NOMO-1 treated with DMSO at 0.1 percent for 48 hours (cell line): Measurements from ENCODE around the gene PAX2.

ENCODE experiments used
- DNase-seq: peaks from one replicate; lab custom pipeline; 2025; ENCODE audit not compliant: unreplicated experiment; lab: John Stamatoyannopoulos, UW

Gene PAX2

DNA sequence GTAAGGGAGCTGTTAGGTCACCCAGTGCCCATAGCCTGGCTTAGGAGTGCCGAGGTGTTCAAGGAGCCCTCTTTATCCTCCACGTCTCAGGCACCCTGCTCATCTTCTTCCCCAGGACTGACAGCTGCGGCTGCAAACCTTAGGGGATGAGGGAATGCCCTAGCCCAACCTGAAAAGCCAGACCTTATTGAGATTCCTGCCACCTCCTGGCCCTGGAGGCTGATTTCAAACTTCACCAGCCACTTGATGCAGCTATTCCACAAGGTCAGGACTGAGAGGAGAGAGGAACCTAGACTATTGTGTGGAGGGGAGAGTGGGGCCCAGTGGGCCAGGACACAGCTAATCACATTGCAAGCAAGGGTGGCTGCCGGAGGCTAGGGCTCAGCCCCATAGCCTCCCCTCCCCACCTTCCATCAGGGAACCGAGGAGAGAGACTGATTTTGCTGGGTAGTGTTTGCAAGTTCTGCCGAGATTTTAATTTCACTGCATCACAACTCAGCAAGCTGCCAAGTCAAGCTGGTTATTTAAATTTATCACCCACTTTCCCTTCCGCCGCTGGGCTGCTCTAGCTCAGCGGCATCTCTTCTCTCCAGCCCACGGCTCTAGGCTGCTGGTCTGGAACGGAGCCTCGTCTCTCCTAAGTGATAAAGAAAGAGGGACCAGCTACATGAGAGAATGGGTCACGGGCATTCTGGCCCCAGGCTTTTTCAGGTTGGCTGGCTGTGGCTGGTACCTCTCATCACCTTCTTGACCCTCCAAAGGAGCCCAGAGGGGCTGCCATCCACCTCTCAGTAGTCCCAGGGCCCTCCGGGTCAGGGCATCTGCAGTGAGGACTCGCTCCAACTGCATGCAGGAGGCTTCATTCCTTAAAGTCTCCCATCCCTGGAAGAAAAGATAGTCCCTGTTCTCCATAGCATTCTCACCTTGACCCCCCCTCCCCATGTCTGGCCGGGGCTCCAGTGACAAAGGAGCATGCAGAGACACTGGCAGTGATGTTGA is 66.7 kb downstream of the PAX2 start:
- no peak for DNase-seq

DNA sequence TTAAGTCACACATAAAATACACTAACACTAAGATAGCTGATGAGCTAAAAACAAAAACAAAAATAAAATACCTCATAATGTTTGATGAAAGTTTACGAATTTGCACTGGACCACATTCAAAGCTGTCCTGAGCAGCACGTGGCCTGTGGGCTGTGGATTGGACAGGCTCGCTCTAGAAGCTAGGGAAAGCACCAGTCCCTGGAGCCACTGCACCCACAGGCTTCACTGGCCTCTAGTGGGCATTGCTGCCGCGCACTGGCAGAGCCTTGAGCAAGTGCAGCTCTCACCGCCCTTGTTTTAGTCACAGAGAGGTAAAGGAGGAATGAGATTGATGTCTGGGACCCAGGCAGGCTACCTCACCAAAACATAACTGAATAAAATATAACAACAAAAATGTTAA is 67.6 kb downstream of the PAX2 start:
- DNase-seq = no peak

DNA sequence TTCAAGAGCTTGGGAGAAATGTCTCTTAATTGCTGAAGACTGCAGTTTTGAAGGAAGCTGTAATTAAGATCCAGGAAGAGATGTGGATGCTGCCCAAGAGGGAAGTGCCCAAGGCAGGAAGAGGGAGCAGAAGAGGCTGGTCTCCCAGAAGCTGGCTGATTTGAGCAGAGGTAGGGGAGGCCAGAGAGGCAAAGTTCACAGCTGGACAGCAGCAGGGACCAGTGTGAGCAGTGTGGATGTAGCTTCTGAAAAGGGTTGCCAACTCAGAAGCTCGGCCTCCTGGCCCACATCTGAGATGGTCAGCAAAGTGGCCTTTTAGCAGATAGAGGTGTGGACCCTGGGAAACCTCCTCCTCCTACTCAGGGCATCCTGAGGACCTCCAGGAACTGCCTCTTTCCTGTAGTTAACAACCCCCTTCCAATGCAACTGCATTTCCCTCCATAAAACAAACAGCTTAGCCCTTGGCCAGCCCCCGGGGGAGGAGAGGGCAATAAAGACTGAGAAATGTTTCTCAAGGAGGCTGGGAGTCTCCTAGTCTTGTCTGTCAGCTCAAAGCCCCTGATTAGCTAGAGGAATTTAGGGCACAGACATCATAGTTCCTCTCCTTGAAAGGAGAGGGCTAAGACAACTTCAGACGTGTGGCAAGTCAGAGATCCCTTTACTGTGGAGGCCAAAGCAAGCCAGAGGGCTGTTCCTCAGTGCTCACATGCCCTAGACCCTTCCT is 69.5 kb downstream of the PAX2 start:
- no peak for DNase-seq

DNA sequence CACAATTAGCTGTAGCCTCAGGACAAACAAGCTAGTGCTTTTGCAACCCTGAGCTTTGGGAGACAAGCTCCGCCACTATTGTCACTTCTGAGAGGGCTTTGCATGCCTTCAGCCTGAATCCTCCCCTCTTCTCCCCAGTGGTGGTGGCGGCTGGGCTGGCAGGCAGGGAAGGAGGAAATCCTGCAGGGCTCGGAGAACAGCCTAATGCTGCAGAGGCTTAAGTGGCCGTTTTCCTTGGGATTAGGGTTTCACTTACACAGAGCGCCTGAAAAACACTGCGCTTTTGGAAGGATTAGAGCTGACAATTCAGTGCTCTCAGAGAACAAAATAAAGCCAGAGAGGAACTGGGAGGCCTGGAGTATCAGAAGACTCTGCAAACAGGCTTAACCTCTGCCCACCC is 71.3 kb downstream of the PAX2 start:
- DNase-seq = no peak

DNA sequence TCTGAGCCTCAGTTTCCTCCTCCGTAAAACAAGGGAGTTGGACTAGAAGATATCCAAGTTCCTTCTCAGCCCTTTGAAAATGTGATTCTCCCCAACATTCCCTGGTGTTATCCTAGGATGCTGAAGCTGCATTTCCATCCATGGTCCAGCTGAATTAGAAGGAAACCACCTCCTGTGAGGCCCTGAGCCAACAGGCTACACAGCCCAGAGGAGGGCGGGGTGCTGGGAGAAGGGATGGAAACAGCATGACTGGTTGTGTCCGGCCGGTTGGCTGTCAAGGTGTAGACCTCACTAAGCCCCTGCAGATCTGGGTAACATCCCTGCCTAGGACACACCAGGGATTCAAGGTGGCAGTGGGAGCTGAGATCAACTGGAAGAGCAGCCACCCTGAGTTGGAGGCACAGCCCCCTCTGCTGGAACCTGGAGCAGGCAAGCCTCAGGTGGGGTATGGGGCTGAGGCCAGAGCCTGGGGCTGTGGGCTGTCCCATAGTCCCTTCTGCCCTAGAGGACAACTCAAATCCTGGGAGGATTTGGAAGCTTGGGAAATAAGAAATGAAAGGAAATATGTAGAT is 72.0 kb downstream of the PAX2 start:
- no peak for DNase-seq

DNA sequence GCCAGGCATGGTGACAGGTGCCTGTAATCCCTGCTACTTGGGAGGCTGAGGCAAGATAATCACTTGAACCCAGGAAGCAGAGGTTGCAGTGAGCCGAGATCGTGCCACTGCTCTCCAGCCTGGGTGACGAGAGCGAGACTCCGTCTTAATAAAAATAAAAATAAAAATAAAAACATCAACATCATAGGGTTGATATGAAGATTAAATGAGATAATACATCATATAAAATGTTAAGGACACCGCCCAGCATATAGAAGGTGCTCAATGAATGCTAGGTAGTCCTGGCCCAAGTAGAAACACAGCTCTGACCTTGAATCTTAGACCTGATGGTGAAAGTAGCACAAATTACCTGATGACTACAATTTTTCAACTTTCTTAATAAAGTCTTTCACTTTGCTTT is 74.0 kb downstream of the PAX2 start:
- no peak for DNase-seq

DNA sequence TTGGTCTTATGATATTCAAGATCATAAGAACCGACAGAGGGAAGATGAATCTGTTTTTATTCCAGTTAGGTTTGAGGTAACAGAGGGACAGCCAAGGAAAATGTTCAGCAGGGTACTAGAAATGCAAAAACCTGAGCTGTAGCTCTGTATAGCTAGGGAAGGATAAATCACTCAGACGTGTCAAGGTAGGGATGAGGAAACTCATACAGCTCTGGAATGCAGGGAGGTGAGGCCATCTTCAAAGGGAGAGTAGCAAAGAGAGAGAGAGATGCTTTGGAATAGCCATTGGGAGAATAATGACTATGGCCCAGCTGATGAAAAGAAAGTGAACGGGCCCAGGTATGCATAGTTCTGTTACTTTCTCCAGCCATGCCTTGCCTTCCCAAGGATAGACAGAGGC is 77.8 kb downstream of the PAX2 start:
- no peak for DNase-seq

DNA sequence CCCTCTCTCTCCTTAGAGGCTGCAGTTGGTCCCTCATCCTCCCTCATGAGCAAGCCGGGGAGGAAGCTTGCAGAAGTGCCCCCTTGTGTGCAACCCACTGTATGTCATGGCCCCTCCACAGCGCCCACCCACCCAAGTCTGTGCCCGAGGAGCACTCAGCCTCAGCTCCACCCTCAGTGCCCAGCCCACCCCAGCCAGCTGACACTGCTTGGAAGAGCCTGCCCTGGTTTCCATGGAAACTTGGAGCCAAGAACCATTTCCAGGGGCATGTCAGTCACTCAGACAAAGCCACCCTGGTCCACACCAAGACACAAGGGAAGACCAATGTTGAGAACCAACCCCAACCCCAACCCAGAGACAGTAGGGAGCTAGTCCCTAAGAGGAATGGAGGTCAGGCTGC is 79.5 kb downstream of the PAX2 start:
- no peak for DNase-seq

DNA sequence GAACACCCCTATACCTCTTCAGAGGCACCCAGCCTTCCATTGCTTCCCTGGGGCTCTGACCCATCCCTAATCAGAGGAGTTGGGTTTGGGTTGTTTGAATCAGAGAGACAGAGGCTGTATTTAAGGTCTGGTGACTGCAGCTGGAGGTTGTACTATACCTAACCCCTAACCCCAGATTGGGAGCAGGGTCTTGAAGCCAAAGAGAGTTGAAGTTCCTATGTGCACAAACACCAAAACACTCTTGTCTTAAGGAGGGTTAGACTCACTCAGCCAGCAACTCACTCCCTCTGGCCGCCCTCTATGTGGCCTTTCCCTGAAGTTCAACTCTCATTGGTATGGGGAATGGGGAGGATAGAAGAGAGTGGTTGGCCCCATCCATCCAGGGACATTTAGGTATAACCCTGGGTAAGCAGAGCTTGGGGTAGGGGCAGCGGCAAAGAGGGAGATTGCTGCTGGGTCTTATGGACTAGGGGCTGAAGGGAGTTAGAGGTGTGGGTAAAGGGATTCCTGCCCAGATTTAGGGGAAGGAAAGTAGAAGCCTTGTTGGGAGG is 80.0 kb downstream of the PAX2 start:
- no peak for DNase-seq

DNA sequence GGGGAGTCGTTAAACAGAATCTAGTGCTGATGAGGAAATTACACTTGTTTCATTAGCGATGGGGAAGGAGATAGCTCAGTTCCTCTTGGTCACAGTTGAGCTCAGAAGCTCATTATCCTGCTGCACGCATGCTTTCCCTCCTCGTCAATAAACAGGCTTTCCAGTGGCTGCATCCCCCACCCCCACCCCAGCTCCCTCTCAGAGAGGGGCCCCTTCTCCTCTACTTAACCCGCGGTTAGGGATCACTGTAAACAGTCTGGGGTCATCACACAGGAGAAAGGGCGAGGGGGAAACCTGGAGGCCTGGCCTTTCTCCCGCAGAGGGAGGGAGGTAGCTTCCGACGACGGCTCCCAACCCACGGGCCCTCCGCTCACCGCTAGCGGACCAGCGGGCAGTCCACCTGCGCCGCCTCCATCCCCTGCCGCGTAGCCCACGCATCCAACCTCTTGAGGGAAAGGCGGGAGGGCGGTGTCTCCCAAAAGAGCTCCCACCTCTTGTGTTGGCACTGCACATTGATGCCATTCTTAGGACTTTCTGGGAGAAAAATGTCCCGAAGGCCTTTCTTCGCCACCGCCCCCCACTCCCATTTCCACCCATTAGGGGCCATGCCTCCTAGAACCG is 80.8 kb downstream of the PAX2 start:
- peak; percentile 69 for DNase-seq

DNA sequence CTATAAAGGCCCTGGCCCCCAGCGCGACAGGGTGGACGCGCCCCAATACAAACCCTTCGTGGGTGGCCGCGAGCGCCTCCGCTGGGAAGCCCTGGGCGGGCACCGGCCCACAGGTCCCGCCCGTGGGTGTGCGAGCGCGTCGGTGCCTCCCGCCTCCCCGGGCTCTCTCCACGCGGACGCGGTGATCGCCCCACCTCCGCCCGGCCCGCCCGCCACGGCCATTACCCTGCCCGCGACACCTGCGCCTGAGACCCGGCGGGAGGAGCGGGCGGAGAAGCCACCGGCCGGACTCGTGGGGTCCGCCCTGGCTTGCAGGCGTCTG is 81.2 kb downstream of the PAX2 start:
- no peak for DNase-seq

DNA sequence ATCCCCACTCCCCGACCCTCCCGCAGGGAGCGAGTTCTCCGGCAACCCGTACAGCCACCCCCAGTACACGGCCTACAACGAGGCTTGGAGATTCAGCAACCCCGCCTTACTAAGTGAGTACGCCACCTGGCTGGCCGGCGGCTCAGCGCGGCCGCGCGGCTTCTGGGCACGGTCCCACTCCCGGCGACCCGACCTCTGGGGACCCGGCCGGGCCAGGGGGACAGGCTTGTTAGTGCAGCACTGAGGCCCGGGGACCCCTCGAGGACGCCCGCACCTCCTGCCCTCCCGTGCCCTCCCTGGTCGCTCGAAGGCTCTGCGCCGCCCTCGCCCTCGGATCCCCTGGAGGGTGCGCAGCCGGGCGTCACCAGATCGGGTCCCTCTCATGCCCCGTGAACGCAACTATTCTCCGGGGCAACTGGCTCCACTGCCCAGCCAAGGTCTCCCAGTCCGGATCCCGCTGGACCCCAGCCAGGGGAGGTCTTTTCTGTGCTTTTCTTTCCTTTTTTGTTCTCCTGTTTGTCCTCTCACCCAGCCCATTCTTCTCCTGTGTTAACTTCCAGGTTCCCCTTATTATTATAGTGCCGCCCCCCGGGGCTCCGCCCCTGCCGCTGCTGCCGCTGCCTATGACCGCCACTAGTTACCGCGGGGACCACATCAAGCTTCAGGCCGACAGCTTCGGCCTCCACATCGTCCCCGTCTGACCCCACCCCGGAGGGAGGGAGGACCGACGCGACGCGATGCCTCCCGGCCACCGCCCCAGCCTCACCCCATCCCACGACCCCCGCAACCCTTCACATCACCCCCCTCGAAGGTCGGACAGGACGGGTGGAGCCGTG is 81.8 kb downstream of the PAX2 start:
- DNase-seq = peak; percentile 60

DNA sequence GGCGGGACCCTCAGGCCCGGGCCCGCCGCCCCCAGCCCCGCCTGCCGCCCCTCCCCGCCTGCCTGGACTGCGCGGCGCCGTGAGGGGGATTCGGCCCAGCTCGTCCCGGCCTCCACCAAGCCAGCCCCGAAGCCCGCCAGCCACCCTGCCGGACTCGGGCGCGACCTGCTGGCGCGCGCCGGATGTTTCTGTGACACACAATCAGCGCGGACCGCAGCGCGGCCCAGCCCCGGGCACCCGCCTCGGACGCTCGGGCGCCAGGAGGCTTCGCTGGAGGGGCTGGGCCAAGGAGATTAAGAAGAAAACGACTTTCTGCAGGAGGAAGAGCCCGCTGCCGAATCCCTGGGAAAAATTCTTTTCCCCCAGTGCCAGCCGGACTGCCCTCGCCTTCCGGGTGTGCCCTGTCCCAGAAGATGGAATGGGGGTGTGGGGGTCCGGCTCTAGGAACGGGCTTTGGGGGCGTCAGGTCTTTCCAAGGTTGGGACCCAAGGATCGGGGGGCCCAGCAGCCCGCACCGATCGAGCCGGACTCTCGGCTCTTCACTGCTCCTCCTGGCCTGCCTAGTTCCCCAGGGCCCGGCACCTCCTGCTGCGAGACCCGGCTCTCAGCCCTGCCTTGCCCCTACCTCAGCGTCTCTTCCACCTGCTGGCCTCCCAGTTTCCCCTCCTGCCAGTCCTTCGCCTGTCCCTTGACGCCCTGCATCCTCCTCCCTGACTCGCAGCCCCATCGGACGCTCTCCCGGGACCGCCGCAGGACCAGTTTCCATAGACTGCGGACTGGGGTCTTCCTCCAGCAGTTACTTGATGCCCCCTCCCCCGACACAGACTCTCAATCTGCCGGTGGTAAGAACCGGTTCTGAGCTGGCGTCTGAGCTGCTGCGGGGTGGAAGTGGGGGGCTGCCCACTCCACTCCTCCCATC is 82.7 kb downstream of the PAX2 start:
- DNase-seq = peak; percentile 37

DNA sequence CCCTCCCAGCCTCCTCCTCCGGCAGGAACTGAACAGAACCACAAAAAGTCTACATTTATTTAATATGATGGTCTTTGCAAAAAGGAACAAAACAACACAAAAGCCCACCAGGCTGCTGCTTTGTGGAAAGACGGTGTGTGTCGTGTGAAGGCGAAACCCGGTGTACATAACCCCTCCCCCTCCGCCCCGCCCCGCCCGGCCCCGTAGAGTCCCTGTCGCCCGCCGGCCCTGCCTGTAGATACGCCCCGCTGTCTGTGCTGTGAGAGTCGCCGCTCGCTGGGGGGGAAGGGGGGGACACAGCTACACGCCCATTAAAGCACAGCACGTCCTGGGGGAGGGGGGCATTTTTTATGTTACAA is 83.3 kb downstream of the PAX2 start:
- DNase-seq = no peak

DNA sequence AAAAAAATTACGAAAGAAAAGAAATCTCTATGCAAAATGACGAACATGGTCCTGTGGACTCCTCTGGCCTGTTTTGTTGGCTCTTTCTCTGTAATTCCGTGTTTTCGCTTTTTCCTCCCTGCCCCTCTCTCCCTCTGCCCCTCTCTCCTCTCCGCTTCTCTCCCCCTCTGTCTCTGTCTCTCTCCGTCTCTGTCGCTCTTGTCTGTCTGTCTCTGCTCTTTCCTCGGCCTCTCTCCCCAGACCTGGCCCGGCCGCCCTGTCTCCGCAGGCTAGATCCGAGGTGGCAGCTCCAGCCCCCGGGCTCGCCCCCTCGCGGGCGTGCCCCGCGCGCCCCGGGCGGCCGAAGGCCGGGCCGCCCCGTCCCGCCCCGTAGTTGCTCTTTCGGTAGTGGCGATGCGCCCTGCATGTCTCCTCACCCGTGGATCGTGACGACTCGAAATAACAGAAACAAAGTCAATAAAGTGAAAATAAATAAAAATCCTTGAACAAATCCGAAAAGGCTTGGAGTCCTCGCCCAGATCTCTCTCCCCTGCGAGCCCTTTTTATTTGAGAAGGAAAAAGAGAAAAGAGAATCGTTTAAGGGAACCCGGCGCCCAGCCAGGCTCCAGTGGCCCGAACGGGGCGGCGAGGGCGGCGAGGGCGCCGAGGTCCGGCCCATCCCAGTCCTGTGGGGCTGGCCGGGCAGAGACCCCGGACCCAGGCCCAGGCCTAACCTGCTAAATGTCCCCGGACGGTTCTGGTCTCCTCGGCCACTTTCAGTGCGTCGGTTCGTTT is 83.9 kb downstream of the PAX2 start:
- DNase-seq = no peak

DNA sequence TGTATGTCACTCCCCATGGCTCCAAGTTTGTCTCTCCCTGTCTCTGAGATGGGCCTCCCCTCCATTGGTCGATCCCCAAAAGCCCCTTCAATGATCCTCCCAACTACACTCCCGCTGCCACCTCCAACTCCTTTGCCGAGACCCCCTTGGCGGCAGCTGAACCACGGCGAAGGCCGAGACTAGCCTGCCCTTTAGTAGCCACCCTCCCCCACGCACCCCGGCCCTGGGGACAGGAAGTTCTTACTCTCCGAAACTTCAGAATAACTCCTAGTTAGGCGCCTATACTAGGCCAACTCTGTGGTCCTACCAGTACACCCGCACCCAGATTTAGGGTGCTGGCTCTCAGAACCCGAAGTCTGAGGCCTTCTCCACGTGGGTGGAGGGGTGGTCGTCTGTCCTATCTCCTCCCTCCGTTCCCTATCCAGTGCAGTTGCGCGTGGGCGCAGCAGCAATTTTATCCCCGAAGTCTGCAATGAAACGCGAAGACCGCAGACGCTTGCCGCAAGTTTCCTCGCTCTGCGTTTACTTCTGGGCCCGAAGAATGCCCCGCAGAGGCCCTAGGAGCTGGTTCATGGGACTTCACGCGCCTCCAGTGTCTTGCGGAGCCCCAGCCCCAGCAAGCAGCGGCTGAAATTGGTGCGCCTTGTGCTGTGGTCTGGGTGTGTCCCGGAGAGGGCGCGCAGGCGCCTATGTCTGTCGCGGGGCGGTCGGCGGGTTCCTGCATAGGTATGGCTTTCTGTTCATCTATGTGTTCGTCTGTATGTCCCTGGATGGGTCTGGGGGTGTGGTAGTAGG is 84.7 kb downstream of the PAX2 start:
- DNase-seq = no peak

DNA sequence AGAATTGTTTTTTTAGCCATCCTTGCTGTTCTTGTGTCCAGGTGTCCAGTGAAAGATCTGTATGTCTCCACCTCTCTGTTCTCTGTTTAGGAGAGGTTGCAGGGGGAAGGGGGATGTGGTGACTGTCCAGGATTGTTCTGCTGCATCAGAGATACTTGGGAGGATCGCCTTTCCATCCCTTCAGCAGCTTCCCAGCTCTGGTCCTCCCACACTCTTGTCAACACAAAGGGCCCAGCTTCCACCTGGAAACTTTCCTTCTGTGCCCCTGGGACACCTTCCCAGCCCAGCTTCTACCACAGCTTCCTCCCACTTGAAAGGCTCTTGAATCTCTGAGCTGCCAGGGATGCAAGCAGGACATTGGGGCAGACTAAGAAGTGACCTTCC is 85.3 kb downstream of the PAX2 start:
- DNase-seq = no peak

DNA sequence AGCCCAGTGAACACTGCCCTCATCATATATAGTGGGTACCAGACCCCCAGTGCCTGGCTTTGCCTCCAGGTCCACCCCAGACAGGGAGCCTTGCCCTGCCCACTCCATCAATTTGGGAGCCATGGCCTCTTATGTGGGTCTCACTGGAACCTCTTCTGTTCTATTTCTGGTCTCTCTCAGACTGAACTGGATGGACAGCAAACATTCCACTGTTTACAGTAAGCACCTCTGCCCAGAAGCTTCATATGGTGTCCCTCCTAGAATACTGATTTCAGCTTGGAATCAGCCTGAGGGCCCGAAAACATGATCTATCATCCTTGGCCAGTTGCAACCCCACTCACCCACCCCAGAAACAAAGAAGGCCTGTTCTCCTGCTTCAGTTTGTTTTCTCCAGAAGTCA is 86.4 kb downstream of the PAX2 start:
- DNase-seq = no peak
